H1 (cell line): ENCODE measurements around the gene MAP7. TPM values are rescaled to one million over a fixed set of nuclear protein-coding genes. Genes with fewer than 3 reads are reported as not detected.

Source experiments
- CTCF ChIA-PET: fragments of 300-600 bp; sonication (Branson Sonifier 250); formaldehyde crosslinking; loops from one replicate; lab custom pipeline; 2021; ENCODE audit not compliant: partially characterized antibody; lab: Charles Lee
- POLR2A ChIA-PET: fragments of 300-600 bp; sonication (Branson Sonifier 250); formaldehyde crosslinking; loops from one replicate; lab custom pipeline; 2021; ENCODE audit warnings: inconsistent platforms; ENCODE audit not compliant: partially characterized antibody; lab: Charles Lee
- DNase-seq, 2 experiments: peaks; one replicate each; pipeline versions ENCODE4 v3.0.0 to v3.0.0-alpha.2; 2010 to 2022; ENCODE audit warnings: low spot score in 2 of 2, low read depth in 1 of 2, mixed read lengths in 1 of 2
- FAIRE-seq: peaks from 2 replicates; lab custom pipeline; 2011; peaks lifted over from hg19 to GRCh38; lab: Jason Lieb, UNC
- H2AFZ ChIP-seq: 2 replicates; pipeline ENCODE4 v1.8.1; 2012; ENCODE audit warnings: low read length, inconsistent platforms
- H2AK5ac ChIP-seq: 2 replicates; pipeline ENCODE4 v1.6.1; 2013; ENCODE audit warnings: low read depth, low read length
- H2BK120ac ChIP-seq: replicated peaks from 2 replicates; pipeline ENCODE3; 2013; ENCODE audit warnings: low read depth, low read length, inconsistent platforms
- H2BK12ac ChIP-seq: 2 replicates; pipeline ENCODE4 v1.6.1; 2013; ENCODE audit warnings: low read depth, low read length
- H2BK15ac ChIP-seq: 2 replicates; pipeline ENCODE4 v1.6.1; 2013; ENCODE audit warnings: low read length
- H2BK20ac ChIP-seq: 2 replicates; pipeline ENCODE4 v1.6.1; 2013; ENCODE audit warnings: low read length
- H2BK5ac ChIP-seq: 2 replicates; pipeline ENCODE4 v1.6.1; 2013; ENCODE audit warnings: low read depth, low read length
- H3K14ac ChIP-seq: 2 replicates; pipeline ENCODE4 v1.6.1; 2013; ENCODE audit warnings: inconsistent platforms; ENCODE audit not compliant: insufficient read length
- H3K18ac ChIP-seq: 2 replicates; pipeline ENCODE4 v1.6.1; 2013; ENCODE audit warnings: low read length; ENCODE audit errors: extremely low read depth
- H3K23ac ChIP-seq: 2 replicates; pipeline ENCODE4 v1.6.1; 2013; ENCODE audit warnings: inconsistent platforms; ENCODE audit not compliant: insufficient read length
- H3K23me2 ChIP-seq: 2 replicates; pipeline ENCODE4 v1.6.1; 2013; ENCODE audit warnings: low read depth, low read length
- H3K27ac ChIP-seq: 2 replicates; pipeline ENCODE4 v1.6.1; 2011; ENCODE audit warnings: low read depth, low read length, inconsistent platforms
- H3K27me3 ChIP-seq, 4 experiments: replicated peaks in 1 of 4; 1 replicate in 1 of 4; 2 replicates in 3 of 4; pipeline versions ENCODE4 v1.6.1 to v1.8.1; 2011 to 2013; ENCODE audit warnings: low read length in 3 of 4, mild to moderate bottlenecking in 3 of 4, inconsistent platforms in 2 of 4, mixed read lengths in 2 of 4, moderate library complexity in 1 of 4; ENCODE audit not compliant: control insufficient read depth in 3 of 4, insufficient read depth in 3 of 4; ENCODE audit errors: extremely low read depth in 1 of 4
- H3K36me3 ChIP-seq, 4 experiments: 2 replicates each; pipeline versions ENCODE4 v1.6.1 to v1.8.1; 2011 to 2013; ENCODE audit warnings: mild to moderate bottlenecking in 4 of 4, low read length in 3 of 4, moderate library complexity in 2 of 4, control low read depth in 1 of 4, inconsistent platforms in 1 of 4; ENCODE audit not compliant: insufficient read depth in 4 of 4, control insufficient read depth in 2 of 4
- H3K4ac ChIP-seq: replicated peaks from 2 replicates; pipeline ENCODE3; 2013; ENCODE audit warnings: low read length, low read depth, mixed read lengths, inconsistent platforms; ENCODE audit not compliant: insufficient read length
- H3K4me1 ChIP-seq, 4 experiments: replicated peaks in 1 of 4; 1 replicate in 1 of 4; 2 replicates in 3 of 4; pipeline versions ENCODE4 v1.6.1 to v1.8.1; 2011 to 2013; ENCODE audit warnings: low read length in 3 of 4, inconsistent platforms in 2 of 4, mixed read lengths in 1 of 4; ENCODE audit not compliant: insufficient read depth in 4 of 4, control insufficient read depth in 3 of 4
- H3K4me2 ChIP-seq, 2 experiments: 2 replicates each; pipeline versions ENCODE4 v1.6.1 to v1.8.1; 2011 to 2013; ENCODE audit warnings: low read depth in 2 of 2, low read length in 2 of 2, control low read depth in 1 of 2, inconsistent platforms in 1 of 2, mild to moderate bottlenecking in 1 of 2; ENCODE audit not compliant: insufficient read depth in 1 of 2
- H3K4me3 ChIP-seq, 4 experiments: fragments of 200-600, 300-600 bp in 1 of 4; sonication (generic), shearing (Covaris generic), sonication (Bioruptor Twin) in 1 of 4; 2 replicates each; pipeline versions ENCODE4 v1.5.1 to v1.8.1; 2011 to 2016; ENCODE audit warnings: low read length in 4 of 4, low read depth in 3 of 4, control low read depth in 2 of 4, inconsistent platforms in 2 of 4, mild to moderate bottlenecking in 2 of 4, mixed read lengths in 1 of 4, moderate library complexity in 1 of 4; ENCODE audit not compliant: insufficient read depth in 2 of 4; ENCODE audit errors: extremely low read depth in 1 of 4
- H3K56ac ChIP-seq: replicated peaks from 2 replicates; pipeline ENCODE3; 2013; ENCODE audit warnings: low read depth, mild to moderate bottlenecking, mixed read lengths, low read length, inconsistent platforms; ENCODE audit not compliant: insufficient read length
- H3K79me1 ChIP-seq: 2 replicates; pipeline ENCODE4 v1.6.1; 2013; ENCODE audit warnings: low read depth, low read length, control low read depth
- H3K79me2 ChIP-seq, 2 experiments: 2 replicates each; pipeline versions ENCODE4 v1.6.1 to v1.8.1; 2012 to 2013; ENCODE audit warnings: low read length in 2 of 2, mild to moderate bottlenecking in 2 of 2, inconsistent platforms in 1 of 2; ENCODE audit not compliant: insufficient read depth in 2 of 2, control insufficient read depth in 1 of 2
- H3K9ac ChIP-seq, 4 experiments: replicated peaks in 1 of 4; 1 replicate in 1 of 4; 2 replicates in 3 of 4; pipeline versions ENCODE4 v1.6.1 to v1.8.1; 2011 to 2013; ENCODE audit warnings: low read depth in 3 of 4, low read length in 3 of 4, control low read depth in 2 of 4, mild to moderate bottlenecking in 2 of 4, moderate library complexity in 2 of 4, inconsistent platforms in 1 of 4; ENCODE audit errors: extremely low read depth in 1 of 4
- H3K9me3 ChIP-seq, 2 experiments: 2 replicates each; pipeline versions ENCODE4 v1.6.1 to v1.8.1; 2012 to 2013; ENCODE audit warnings: mild to moderate bottlenecking in 2 of 2, moderate library complexity in 2 of 2, control low read depth in 1 of 2, inconsistent platforms in 1 of 2, low read depth in 1 of 2, low read length in 1 of 2, mixed read lengths in 1 of 2; ENCODE audit not compliant: insufficient read depth in 2 of 2
- H4K20me1 ChIP-seq, 2 experiments: replicated peaks in 1 of 2; 2 replicates each; pipeline versions ENCODE3 to v1.8.1; 2011 to 2013; ENCODE audit warnings: inconsistent platforms in 2 of 2, low read length in 2 of 2, mild to moderate bottlenecking in 1 of 2; ENCODE audit not compliant: insufficient read depth in 2 of 2, control insufficient read depth in 1 of 2
- H4K5ac ChIP-seq: 2 replicates; pipeline ENCODE4 v1.6.1; 2013; ENCODE audit warnings: low read length, low read depth, mixed read lengths, inconsistent platforms; ENCODE audit not compliant: insufficient read length
- H4K8ac ChIP-seq: 2 replicates; pipeline ENCODE4 v1.8.0; 2013; ENCODE audit warnings: mild to moderate bottlenecking, moderate library complexity, low read length, inconsistent platforms; ENCODE audit not compliant: insufficient read depth; ENCODE audit errors: extremely low read depth
- H4K91ac ChIP-seq: replicated peaks from 2 replicates; pipeline ENCODE3; 2013; ENCODE audit warnings: low read length, mixed read lengths, inconsistent platforms; ENCODE audit not compliant: insufficient read length
- CTCF ChIP-seq, 3 experiments: IDR thresholded peaks; 1 replicate in 2 of 3; 2 replicates in 1 of 3; pipeline versions ENCODE4 v1.5.1 to v1.6.1; 2011; ENCODE audit warnings: low read length in 3 of 3, mild to moderate bottlenecking in 3 of 3, inconsistent platforms in 2 of 3, low read depth in 1 of 3, moderate library complexity in 1 of 3; ENCODE audit not compliant: insufficient read depth in 1 of 3; ENCODE audit errors: control extremely low read depth in 1 of 3
- EZH2 ChIP-seq: fragments of 200-600 bp; sonication (generic); IDR thresholded peaks from 2 replicates; pipeline ENCODE4 v1.7.1; 2012; ENCODE audit warnings: low read depth, mild to moderate bottlenecking, moderate library complexity, low read length, inconsistent platforms; ENCODE audit not compliant: severe bottlenecking
- KDM5A ChIP-seq: fragments of 200-600 bp; IDR thresholded peaks from 2 replicates; pipeline ENCODE4 v1.7.1; 2012; ENCODE audit warnings: mild to moderate bottlenecking, low read length, inconsistent platforms, mixed read lengths
- NRF1 ChIP-seq: IDR thresholded peaks from 2 replicates; pipeline ENCODE4 v1.6.1; 2011; ENCODE audit warnings: mild to moderate bottlenecking, low read depth, low read length, improper control_type of control experiment
- POU5F1 ChIP-seq: IDR thresholded peaks from 2 replicates; pipeline ENCODE4 v1.6.1; 2011; ENCODE audit warnings: low read depth, mild to moderate bottlenecking, low read length, moderate library complexity
- SIN3A ChIP-seq, 2 experiments: IDR thresholded peaks in 1 of 2; conservative IDR thresholded peaks in 1 of 2; 2 replicates each; pipeline ENCODE4 v1.6.1; 2011 to 2012; ENCODE audit warnings: low read length in 2 of 2, improper control_type of control experiment in 1 of 2, low read depth in 1 of 2, mild to moderate bottlenecking in 1 of 2
- polyA plus RNA-seq, 7 experiments: library from polyadenylated mRNA; depleted of rRNA in 3 of 7; stranded (reverse) in 5 of 7; unstranded in 2 of 7; fragments of >200 nt in 5 of 7; fragments of 200-250 nt in 2 of 7; gene quantifications; 1 replicate in 5 of 7; 2 replicates in 1 of 7; 4 replicates in 1 of 7; pipeline versions ENCODE4 v1.2.1 to v1.2.3, GENCODE V29; 2011 to 2013; ENCODE audit warnings: missing spikeins in 2 of 7, mixed read lengths in 2 of 7
- total RNA-seq: library from RNA; stranded (reverse); fragmentation: NEBNext Ultra II Directional; extraction: Animal tissue kit (Norgen Biotek cat#: 25700); gene quantifications from 2 replicates; pipeline ENCODE4 v1.2.1, GENCODE V29; 2021
- TF ChIP-seq, protein P1 (sequence below): IDR thresholded peaks from 2 replicates; pipeline ENCODE4 v1.6.1; 2012; ENCODE audit warnings: low read length, inconsistent platforms

The MAP7 gene
- total and polyA plus RNA-seq, 2 of the 8 experiments (the other 6 are each of a cell fraction or from before 2014, with no cell fraction given) = 13.5 to 66.9 TPM

- no peak overlapping the region for H4K8ac ChIP-seq
- H3K4me1 ChIP-seq = peaks cover 3 to 8% (median 4%) of the 10 kb centered on the region in 4 experiments; a peak in 6 of 7 replicates
- no peak overlapping the region for H2BK12ac ChIP-seq
- H3K18ac ChIP-seq = no peak overlapping the region
- CTCF ChIA-PET = interaction anchor here (0.9 kb wide), 1 partner anchor 9 kb away, joined by 4 read pairs; no protein-coding TSS in a partner anchor
- H3K36me3 ChIP-seq = no peaks in the 10 kb centered on the region; a peak in 1 of 8 replicates
- TF ChIP-seq POU5F1 (no peak), NRF1 (no peak), SIN3A (conservative IDR thresholded peaks at IDR 0.05 in 1 of 2, IDR thresholded peaks at IDR 0.05 in 1 of 2; ENCODE audit: low read depth in 1 of 2, low read length in 2 of 2) (no peak), CTCF (IDR thresholded peaks at IDR 0.05; ENCODE audit: control extremely low read depth in 1 of 3, insufficient read depth in 1 of 3, low read depth in 1 of 3, low read length in 3 of 3) (no peak), EZH2 (no peak), KDM5A (no peak)
- TF ChIP-seq, protein P1, sequence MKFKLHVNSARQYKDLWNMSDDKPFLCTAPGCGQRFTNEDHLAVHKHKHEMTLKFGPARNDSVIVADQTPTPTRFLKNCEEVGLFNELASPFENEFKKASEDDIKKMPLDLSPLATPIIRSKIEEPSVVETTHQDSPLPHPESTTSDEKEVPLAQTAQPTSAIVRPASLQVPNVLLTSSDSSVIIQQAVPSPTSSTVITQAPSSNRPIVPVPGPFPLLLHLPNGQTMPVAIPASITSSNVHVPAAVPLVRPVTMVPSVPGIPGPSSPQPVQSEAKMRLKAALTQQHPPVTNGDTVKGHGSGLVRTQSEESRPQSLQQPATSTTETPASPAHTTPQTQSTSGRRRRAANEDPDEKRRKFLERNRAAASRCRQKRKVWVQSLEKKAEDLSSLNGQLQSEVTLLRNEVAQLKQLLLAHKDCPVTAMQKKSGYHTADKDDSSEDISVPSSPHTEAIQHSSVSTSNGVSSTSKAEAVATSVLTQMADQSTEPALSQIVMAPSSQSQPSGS = no peak
- TF ChIP-seq, all 59 proteins: peak for 0
- Histone ChIP-seq H2AK5ac (no peak overlapping the region), H3K79me2 (peaks cover 5 to 92% of the 10 kb centered on the region in 2 experiments; a peak in 3 of 4 replicates), H3K14ac (no peak overlapping the region), H4K20me1 (peaks cover 0 to 1% of the 10 kb centered on the region in 2 experiments), H2BK5ac (no peak overlapping the region), H3K4ac (no peak overlapping the region), H2BK20ac (no peak overlapping the region), H3K9me3 (no peaks in the 10 kb centered on the region), H2AFZ (no peak overlapping the region), H3K23me2 (no peaks in the 10 kb centered on the region), H3K4me3 (no peak overlapping the region), H3K9ac (no peak overlapping the region), H3K27ac (no peak overlapping the region), H2BK120ac (no peak overlapping the region), H3K56ac (no peak overlapping the region), H3K23ac (no peak overlapping the region), H2BK15ac (no peak overlapping the region), H3K79me1 (peaks cover 9% of the 10 kb centered on the region; the same call in 1 of the 2 replicates), H3K4me2 (no peak overlapping the region), H4K91ac (no peak overlapping the region), H4K5ac (no peak overlapping the region), H3K27me3 (no peaks in the 10 kb centered on the region)
- no peak for DNase-seq
- POLR2A ChIA-PET = no interaction called here
- FAIRE-seq = no peak
Measured at GRCh38 chr6:136517002-136517401, 33.2 kb downstream of the MAP7 start.
